ENCODE measurements around the gene AAR2.

The AAR2 gene

GRCh38 chr20:36251426-36251825, 15.1 kb downstream of the AAR2 start:
- H3K4me1 ChIP-seq (ENCODE audit: control insufficient read depth, insufficient read depth, low read length) = no peaks in the 10 kb centered on the region
- H3K27me3 ChIP-seq (ENCODE audit: control insufficient read depth, insufficient read depth, low read length) = no peaks in the 10 kb centered on the region
- peaks cover 40% of the 10 kb centered on the region for H3K36me3 ChIP-seq (ENCODE audit: control insufficient read depth, insufficient read depth, low read length)
- no peak overlapping the region for H3K4me3 ChIP-seq (ENCODE audit: low read length)
- no peak overlapping the region for H3K27ac ChIP-seq (ENCODE audit: low read depth, low read length)
- no peak overlapping the region for H3K9ac ChIP-seq (ENCODE audit: low read length)

DNA sequence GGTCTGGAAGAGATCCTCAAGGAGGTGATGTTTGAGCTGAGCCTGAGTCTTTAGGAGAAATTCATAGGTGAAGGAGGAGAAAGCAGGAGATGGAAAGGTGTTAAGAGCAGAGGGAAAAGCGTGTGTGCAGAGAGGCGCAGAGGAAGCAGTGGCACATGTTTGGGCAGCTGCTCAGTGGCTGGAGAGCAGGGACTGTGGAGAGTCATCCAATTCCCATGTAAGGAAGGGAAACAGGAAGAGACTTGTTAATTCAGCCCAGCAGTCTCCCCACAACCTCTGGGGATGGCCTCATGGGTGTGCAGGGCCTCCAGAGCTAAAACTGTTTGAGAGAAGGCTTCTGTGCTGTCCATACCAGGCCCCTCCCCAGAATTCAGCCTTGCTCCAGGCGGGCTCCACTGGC, 16.2 kb downstream of the AAR2 start:
- Histone ChIP-seq H3K27ac (ENCODE audit: low read depth, low read length) (no peak overlapping the region), H3K27me3 (ENCODE audit: control insufficient read depth, insufficient read depth, low read length) (no peaks in the 10 kb centered on the region), H3K4me1 (ENCODE audit: control insufficient read depth, insufficient read depth, low read length) (no peaks in the 10 kb centered on the region), H3K36me3 (ENCODE audit: control insufficient read depth, insufficient read depth, low read length) (peaks cover 37% of the 10 kb centered on the region), H3K4me3 (ENCODE audit: low read length) (no peak overlapping the region), H3K9ac (ENCODE audit: low read length) (no peak overlapping the region)

DNA sequence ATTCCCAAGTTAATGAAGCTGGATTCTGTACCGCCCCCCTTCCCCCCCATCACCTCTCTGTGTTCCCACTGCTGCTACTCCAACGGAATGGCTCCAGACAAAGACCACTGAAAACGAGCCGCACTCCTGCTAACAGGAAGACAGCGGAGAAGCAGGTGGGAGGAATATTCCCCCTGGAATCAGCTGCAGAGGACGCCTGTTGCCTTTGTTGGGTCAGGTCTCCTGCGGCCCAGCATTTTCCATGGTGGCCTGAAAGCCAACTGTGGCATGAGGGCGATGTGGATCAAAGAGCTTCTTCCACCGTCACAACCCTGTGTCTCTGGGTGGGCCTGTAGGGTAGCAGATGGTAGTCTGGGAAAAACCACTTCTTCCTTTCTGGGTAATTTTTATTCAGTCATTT, 16.8 kb downstream of the AAR2 start:
- no peak overlapping the region for H3K27ac ChIP-seq (ENCODE audit: low read depth, low read length)
- no peaks in the 10 kb centered on the region for H3K4me1 ChIP-seq (ENCODE audit: control insufficient read depth, insufficient read depth, low read length)
- peaks cover 35% of the 10 kb centered on the region for H3K36me3 ChIP-seq (ENCODE audit: control insufficient read depth, insufficient read depth, low read length)

GRCh38 chr20:36254076-36254475, 17.8 kb downstream of the AAR2 start:
- Histone ChIP-seq H3K27ac (ENCODE audit: low read depth, low read length) (no peak overlapping the region), H3K36me3 (ENCODE audit: control insufficient read depth, insufficient read depth, low read length) (peaks cover 33% of the 10 kb centered on the region), H3K9ac (ENCODE audit: low read length) (no peak overlapping the region), H3K27me3 (ENCODE audit: control insufficient read depth, insufficient read depth, low read length) (no peaks in the 10 kb centered on the region), H3K4me1 (ENCODE audit: control insufficient read depth, insufficient read depth, low read length) (no peaks in the 10 kb centered on the region), H3K4me3 (ENCODE audit: low read length) (no peak overlapping the region)

More for the DNA sequence above, 16.8 kb downstream of the AAR2 start:
- no peak overlapping the region for H3K9ac ChIP-seq (ENCODE audit: low read length)
- no peaks in the 10 kb centered on the region for H3K27me3 ChIP-seq (ENCODE audit: control insufficient read depth, insufficient read depth, low read length)
- H3K4me3 ChIP-seq (ENCODE audit: low read length) = no peak overlapping the region

DNA sequence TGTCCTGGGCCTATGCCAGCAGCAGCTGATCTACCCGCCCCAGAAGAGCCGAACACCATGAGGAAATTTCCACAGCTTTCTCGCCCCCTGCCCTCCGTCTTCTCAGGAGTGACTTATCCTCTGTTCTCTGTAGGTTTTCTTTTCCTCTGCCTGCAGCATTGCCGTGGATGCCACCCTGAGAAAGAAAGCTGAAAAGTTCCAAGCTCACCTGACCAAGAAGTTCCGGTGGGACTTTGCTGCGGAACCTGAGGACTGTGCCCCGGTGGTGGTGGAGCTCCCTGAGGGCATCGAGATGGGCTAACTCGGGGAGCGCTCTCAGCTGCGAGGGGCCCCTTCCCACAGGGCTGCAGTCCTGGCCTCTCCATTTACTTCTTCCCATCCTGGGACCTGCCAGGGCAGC, 19.2 kb downstream of the AAR2 start:
- Histone ChIP-seq H3K27ac (ENCODE audit: low read depth, low read length) (no peak overlapping the region), H3K36me3 (ENCODE audit: control insufficient read depth, insufficient read depth, low read length) (peaks cover 33% of the 10 kb centered on the region), H3K4me3 (ENCODE audit: low read length) (no peak overlapping the region), H3K27me3 (ENCODE audit: control insufficient read depth, insufficient read depth, low read length) (no peaks in the 10 kb centered on the region), H3K4me1 (ENCODE audit: control insufficient read depth, insufficient read depth, low read length) (no peaks in the 10 kb centered on the region), H3K9ac (ENCODE audit: low read length) (no peak overlapping the region)

DNA sequence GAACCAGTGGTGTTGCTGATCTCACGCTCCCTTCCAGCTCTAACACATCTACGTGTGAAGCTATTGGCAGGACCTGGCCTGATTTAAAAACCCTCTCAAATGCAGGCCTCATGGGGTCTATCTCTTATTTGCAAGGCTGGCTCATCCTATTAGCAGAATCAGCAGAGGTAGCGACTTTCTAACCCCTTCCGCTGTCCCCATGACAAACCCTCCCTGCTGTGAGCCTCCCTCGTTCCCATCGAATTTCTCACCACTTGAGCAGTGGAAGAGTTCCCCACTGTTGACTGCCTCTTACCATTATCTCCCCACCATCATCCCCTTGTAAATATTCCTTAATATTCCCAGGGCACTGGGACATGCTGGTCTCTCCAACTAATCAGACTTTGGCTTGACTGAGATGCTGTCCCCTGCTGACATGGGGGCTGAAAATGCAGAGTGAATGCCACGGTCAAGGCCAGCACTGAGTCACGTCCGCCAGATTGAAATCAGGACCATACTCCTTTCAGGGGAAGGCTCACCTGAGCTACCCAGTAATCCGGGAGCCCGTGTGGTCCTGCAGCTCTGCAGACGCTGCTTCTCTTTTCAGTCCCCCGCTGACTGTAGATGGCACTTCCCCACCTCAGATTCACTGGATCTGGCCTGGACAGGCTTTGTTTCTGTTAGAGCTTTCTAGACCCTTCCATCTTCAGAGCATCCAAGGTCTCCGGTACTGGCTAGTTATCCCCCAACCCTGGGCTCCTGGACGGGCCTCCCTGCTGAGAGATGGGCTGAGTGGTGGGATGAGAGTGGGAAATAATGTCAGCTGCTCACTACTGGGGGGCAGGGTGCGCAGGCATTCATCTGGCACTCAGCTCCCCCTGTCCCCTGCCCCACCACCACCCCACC, 23.1 kb downstream of the AAR2 start:
- Histone ChIP-seq H3K4me1 (ENCODE audit: control insufficient read depth, insufficient read depth, low read length) (no peaks in the 10 kb centered on the region), H3K4me3 (ENCODE audit: low read length) (no peak overlapping the region), H3K9ac (ENCODE audit: low read length) (no peak overlapping the region), H3K27ac (ENCODE audit: low read depth, low read length) (no peak overlapping the region), H3K36me3 (ENCODE audit: control insufficient read depth, insufficient read depth, low read length) (peaks cover 16% of the 10 kb centered on the region), H3K27me3 (ENCODE audit: control insufficient read depth, insufficient read depth, low read length) (no peaks in the 10 kb centered on the region)

DNA sequence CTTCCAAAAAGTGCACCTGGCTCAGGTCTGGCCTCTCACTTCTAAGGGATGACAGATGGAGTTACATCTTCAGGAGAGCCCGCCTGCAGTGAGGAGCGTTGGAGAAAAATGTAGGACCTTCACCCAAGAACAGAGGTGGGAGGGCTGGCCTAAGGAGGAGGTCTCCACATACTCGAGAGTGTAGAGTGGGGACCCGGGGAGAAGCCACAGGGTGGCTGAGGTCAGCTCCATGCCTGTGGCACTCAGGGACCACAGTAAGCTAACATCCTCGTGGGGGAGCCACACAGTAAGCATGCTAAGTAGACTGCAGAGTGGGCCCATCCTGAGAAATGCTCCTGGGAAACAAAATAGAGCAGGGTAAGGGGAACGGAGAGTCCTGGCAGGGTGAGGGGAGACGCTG, 24.0 kb downstream of the AAR2 start:
- no peak overlapping the region for H3K27ac ChIP-seq (ENCODE audit: low read depth, low read length)
- H3K27me3 ChIP-seq (ENCODE audit: control insufficient read depth, insufficient read depth, low read length) = no peaks in the 10 kb centered on the region
- H3K4me3 ChIP-seq (ENCODE audit: low read length) = no peak overlapping the region
- H3K4me1 ChIP-seq (ENCODE audit: control insufficient read depth, insufficient read depth, low read length) = no peaks in the 10 kb centered on the region
- peaks cover 15% of the 10 kb centered on the region for H3K36me3 ChIP-seq (ENCODE audit: control insufficient read depth, insufficient read depth, low read length)
- H3K9ac ChIP-seq (ENCODE audit: low read length) = no peak overlapping the region

DNA sequence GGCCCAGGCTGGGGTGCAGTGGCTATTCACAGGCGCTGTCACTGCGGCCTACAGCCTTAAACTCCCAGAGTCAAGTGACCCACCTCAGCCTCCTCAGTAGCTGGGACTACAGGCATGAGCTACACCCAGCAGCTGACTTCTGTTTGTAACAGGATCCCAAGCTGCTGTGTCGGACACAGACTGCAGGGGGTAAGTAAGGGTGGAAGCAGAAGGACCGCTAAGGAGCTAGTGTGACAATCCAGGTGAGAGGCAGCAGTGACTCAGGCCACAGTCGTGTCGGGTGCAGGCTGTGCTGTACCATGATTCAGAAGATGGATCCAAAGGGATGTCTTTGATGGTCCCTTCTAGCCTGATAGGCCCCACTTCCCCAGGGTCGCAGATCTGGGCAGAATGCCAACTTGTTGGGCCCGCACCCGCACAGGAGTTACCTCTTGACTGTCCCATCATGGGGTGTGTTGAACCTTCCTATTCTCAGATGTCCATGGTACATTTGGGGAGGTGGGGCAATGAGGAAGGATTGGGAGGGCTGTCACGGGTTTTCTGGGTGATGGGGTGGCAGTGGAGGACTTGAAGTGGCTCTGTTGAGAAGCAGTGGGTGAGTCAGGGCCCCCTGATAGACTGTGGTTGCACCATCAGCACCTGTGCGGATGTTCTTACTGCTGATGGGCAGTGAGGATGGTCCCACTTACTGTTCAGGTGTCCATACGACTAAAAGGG, 25.3 kb downstream of the AAR2 start:
- Histone ChIP-seq H3K9ac (ENCODE audit: low read length) (no peak overlapping the region), H3K27me3 (ENCODE audit: control insufficient read depth, insufficient read depth, low read length) (no peaks in the 10 kb centered on the region), H3K36me3 (ENCODE audit: control insufficient read depth, insufficient read depth, low read length) (peaks cover 4% of the 10 kb centered on the region), H3K4me3 (ENCODE audit: low read length) (no peak overlapping the region), H3K4me1 (ENCODE audit: control insufficient read depth, insufficient read depth, low read length) (no peaks in the 10 kb centered on the region), H3K27ac (ENCODE audit: low read depth, low read length) (no peak overlapping the region)

- no peaks in the 10 kb centered on the region for H3K4me1 ChIP-seq (ENCODE audit: control insufficient read depth, insufficient read depth, low read length)
- H3K27me3 ChIP-seq (ENCODE audit: control insufficient read depth, insufficient read depth, low read length) = no peaks in the 10 kb centered on the region
- H3K27ac ChIP-seq (ENCODE audit: low read depth, low read length) = no peak overlapping the region
- no peaks in the 10 kb centered on the region for H3K36me3 ChIP-seq (ENCODE audit: control insufficient read depth, insufficient read depth, low read length)
- no peak overlapping the region for H3K4me3 ChIP-seq (ENCODE audit: low read length)
- H3K9ac ChIP-seq (ENCODE audit: low read length) = no peak overlapping the region
Observed at GRCh38 chr20:36262440-36262839, 26.2 kb downstream of the AAR2 start.

DNA sequence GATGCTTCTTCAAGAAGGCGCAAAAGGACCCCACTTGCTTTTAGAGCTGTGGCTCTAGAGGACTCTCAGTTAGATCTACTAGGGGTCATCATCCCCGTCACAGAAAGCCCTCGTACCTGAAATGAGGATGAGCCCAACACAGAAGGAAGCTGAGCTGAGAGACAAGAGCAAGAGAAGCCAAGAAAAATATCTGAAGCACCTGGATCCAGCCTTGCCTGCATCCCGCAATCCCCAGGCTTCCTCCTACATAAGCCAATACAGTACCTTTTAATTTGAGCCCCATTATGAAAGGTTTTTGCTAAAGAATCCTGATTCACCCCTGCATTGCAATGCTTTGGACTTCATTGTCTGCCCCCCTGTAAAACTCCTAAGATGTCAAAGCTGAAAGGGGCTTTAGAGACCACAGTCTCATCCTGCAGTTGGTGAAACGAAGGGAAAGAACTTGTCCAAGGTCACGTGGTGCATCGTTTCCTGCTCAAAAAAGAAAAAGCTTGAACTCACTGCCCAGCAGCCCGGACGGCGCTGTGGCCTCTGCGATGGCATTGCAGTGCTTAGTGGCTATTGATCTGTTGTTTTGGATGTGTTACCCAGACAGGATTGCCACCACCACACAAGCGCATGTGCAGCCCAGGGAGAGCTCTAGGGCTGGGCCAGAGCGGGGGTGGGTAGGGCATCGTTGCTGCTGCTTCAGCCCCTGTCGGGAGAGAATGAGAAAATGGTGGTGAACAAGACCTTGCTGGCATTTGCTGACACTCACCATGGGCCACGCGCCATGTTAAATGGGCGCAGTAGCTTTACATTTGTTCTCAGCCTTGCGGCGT, 28.4 kb downstream of the AAR2 start:
- H3K9ac ChIP-seq (ENCODE audit: low read length) = no peak overlapping the region
- H3K27ac ChIP-seq (ENCODE audit: low read depth, low read length) = no peak overlapping the region
- H3K4me1 ChIP-seq (ENCODE audit: control insufficient read depth, insufficient read depth, low read length) = no peaks in the 10 kb centered on the region
- no peak overlapping the region for H3K4me3 ChIP-seq (ENCODE audit: low read length)
- no peaks in the 10 kb centered on the region for H3K27me3 ChIP-seq (ENCODE audit: control insufficient read depth, insufficient read depth, low read length)
- no peaks in the 10 kb centered on the region for H3K36me3 ChIP-seq (ENCODE audit: control insufficient read depth, insufficient read depth, low read length)

- Histone ChIP-seq H3K4me1 (ENCODE audit: control insufficient read depth, insufficient read depth, low read length) (no peaks in the 10 kb centered on the region), H3K4me3 (ENCODE audit: low read length) (no peak overlapping the region), H3K27me3 (ENCODE audit: control insufficient read depth, insufficient read depth, low read length) (no peaks in the 10 kb centered on the region), H3K27ac (ENCODE audit: low read depth, low read length) (no peak overlapping the region), H3K36me3 (ENCODE audit: control insufficient read depth, insufficient read depth, low read length) (no peaks in the 10 kb centered on the region), H3K9ac (ENCODE audit: low read length) (no peak overlapping the region)
Observed at GRCh38 chr20:36266189-36266588, 29.9 kb downstream of the AAR2 start.

DNA sequence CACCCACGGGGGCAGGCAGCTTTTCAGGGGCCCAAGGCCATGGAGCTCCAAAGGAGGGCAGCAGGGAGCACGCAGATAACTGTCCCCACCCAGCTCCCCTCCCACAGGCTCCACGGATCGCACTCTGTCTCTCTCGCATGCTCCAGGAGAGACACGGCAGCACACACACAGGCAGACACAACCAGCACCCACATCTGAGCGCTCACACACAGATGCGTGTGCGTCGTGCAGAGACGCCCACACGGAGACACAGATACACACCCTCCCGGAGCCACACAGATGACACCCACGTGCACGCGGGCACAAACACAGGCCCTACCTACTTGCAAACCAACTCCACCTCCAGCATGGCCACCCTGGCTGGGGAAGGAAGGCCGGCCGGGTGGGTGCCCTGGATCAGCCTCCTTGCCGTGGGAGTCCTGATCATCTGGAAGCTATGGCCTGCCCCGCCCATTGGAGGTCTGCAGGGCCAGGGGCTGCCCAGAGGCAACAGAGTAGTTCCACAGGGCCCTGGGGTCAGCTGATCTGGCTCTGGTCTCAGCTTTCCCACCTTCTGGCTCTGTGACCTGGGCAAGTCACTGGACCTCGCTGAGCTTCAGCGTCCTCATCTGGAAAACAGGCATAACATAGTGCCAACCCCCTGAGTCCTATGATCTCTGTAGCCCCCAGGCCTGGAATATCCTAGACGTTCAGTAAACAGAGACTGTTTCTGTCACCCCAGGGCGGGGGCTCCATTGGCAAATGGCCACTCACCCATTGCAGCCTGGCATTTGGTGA, 31.5 kb downstream of the AAR2 start:
- Histone ChIP-seq H3K27ac (ENCODE audit: low read depth, low read length) (no peak overlapping the region), H3K36me3 (ENCODE audit: control insufficient read depth, insufficient read depth, low read length) (no peaks in the 10 kb centered on the region), H3K4me3 (ENCODE audit: low read length) (no peak overlapping the region), H3K4me1 (ENCODE audit: control insufficient read depth, insufficient read depth, low read length) (no peaks in the 10 kb centered on the region), H3K27me3 (ENCODE audit: control insufficient read depth, insufficient read depth, low read length) (no peaks in the 10 kb centered on the region), H3K9ac (ENCODE audit: low read length) (no peak overlapping the region)

Data from rectal smooth muscle tissue (tissue), 1 donor.